GM21619 (cell line): Measurements from ENCODE around the gene COL12A1.
"Not testable (repeated sequence)": the region's sequence is repeated elsewhere in the genome, so short reads cannot be mapped to it uniquely, and the experiment has no call there.

Experiments used
- ATAC-seq: cut with Tn5 transposase; IDR thresholded peaks from one replicate; pipeline ENCODE4 v1.9.1; 2021; ENCODE audit not compliant: unreplicated experiment

The COL12A1 gene

DNA sequence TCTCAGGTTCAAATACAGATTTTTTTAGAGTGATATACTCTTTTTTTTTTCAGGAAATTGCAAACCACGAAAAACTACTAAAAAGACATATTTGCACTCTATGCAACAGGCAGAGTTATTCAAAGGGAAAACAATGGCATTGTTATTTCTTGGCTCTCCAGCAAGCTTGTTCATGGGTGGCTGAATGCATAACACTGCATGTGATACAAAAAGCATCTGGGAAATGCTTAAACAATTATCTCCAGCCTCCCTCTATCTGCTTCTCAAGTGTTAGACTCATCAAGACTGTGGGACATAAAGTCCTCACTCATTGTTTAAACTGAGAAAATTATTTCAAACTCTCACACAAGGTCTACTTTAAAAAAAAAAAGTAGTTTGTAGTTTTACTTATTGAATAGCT is 7.3 kb upstream of the COL12A1 start:
- ATAC-seq = no peak

DNA sequence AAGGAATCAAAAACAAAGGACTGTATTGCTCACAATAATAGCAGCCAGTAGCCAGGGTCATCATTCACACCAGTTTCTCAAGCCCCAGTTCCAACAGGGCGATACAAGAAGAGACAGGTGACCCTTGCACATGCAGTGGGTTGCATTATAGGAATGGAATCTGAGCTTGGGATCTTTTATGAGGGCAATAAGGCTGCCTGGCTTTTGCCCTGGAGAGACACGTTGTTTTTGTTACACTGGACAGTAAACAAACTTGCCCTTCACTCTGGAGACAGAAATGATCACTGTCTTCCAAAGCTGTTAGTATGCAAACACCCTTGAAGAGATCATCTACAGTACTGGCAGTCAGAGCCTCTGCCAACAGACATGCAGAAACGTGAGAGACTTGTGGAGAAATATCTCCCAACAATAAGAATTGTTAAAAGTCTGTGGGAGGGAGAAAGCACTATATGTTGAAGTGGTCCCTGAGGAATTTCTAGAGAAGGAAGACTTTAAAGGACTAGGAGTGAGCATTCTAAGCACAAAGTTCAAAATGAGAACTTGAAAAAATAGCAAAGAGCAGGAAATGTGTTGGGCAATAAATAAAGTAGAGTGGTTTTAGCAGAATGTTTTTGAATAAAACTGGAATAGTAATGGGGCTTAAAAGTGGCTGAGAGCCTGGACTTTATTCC is 6.2 kb upstream of the COL12A1 start:
- ATAC-seq = no peak

DNA sequence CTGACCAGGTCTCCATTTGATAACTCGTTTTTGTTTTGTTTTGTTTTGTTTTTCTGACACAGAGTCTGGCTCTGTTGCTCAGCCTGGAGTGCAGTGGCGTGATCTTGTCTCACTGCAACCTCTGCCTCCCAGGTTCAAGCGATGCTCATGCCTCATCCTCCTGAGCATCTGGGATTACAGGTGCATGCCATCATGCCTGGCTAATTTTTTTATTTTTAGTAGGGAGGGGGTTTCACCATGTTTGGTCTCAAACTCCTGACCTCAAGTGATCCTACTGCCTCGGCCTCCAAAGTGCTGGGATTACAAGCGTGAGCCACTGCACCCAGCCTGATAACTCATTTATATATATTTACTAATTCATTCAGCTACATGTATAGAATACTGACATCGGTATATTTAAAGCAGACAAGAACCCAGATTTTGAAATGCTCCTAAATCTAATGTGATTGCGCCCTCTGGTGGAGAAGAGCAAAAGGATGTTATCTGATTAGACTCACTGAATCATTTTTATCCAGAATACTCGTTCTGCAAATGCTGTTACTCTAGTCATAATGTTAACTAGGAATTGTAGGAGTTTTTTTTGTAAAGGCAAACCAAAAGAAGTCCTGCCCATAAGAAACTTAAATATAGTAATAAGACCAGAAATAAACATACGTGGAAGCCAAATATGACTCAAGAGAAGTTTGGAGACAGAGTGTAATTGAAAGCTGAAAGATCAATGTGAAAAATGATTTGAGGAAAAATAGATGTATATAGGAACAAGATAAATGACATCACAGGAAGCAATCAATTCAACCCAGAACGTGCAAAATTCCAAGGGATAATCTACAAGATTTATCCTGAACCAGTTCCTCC is 5.3 kb upstream of the COL12A1 start:
- no peak for ATAC-seq

DNA sequence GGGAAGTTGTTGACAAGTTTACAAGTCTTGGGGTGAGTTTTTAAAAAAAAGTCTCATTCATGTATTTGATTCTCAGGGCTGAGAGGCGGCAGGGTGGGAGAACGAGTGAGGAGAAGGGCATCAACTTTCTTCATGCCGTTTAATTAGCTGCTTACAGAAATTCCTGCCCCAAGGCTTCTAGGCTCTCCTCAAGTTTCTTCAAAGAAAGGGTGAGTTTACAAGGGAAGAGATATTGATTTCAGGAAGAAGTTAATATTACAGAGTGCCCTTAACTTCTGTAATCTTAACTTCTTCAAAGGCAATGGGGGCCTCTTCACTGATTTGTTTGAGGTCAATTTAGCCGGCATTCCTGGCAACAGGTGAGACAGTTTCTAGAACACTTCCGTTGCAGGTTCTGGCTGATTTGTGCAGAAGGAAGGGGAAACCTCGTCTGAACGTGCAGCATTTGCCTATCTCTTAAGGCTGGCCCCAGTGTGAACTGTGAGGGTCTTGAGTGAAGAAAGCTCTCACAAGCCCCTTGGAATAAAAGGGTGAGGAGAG is 3.4 kb upstream of the COL12A1 start:
- ATAC-seq = no peak

DNA sequence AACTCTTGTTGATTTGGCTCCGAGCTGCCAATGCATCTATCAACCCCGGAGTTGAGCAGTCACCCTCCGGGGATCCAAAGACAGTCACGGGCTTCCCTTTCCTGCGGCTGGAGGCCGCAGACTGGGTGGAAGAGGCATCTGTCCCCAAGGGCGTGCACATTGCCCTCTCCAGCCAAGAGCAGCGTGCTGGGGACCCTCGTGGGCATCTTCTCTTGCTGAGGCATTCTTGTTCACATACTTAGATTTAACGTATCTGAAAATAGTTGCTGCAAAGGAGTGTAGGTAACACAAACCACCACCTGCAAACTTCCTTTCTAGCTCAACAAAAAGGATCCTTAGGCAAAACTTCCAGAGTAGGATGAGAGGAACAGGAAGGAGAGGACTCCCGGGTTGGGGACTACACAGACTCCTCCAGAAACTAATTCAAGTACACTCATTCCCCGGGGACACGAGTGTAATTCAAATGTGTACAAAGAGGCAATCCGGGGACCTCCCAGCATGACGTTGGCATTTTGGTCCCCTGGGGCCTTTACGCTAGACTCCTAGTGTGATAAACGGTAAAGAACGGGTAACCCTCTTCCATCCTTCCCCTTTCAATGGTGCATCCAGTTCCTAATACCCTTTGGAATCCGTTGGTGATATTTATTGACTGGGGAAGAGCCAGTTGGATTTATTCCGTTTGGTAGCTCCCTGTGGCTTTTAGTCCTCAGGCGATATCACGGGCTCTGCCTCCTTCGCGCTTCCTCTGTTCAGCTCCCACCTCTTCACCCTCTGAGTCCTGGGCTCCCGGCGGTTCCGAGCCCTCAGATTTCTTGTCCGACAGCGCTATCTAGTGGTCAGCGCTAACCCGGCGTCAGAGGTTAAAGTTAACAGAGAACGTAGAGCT is 2.7 kb upstream of the COL12A1 start:
- ATAC-seq = peak; percentile 70

DNA sequence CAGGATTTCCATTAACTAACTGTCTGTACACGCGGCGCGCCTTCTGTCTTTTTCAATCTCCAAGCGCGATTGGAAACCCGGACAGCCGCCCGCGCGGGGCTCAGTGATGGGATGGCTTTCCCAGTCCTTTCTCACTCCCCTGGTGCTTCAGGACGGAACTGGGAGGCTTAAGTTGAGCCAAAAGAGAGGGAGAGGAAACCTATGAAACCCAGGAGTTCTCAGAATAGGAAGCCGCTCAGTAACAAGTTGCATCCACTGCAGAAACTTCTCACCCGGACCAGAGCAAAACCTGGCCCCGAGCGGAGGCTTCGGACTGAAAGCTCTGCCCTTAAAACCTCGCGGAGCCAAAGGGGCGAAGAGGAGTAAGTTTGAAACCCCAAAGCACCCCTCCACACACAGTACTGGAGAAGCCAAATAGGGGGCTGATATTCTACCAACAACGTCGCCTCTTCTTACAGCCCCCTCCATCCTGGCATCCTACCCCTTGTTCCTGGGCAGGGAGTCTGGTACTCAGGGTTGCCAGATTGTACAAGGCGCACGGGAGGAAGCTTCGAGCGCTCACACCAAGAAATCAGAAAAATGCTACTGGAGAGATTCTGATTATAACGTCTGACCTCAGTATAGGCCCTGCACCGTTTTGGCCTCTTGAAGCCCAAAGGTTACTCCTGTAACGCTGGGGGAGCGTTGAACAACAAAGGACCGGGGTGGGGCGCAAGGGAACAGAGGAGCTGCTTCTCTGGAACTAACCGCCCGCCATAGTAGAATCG is 906 bp upstream of the COL12A1 start:
- ATAC-seq = no peak

DNA sequence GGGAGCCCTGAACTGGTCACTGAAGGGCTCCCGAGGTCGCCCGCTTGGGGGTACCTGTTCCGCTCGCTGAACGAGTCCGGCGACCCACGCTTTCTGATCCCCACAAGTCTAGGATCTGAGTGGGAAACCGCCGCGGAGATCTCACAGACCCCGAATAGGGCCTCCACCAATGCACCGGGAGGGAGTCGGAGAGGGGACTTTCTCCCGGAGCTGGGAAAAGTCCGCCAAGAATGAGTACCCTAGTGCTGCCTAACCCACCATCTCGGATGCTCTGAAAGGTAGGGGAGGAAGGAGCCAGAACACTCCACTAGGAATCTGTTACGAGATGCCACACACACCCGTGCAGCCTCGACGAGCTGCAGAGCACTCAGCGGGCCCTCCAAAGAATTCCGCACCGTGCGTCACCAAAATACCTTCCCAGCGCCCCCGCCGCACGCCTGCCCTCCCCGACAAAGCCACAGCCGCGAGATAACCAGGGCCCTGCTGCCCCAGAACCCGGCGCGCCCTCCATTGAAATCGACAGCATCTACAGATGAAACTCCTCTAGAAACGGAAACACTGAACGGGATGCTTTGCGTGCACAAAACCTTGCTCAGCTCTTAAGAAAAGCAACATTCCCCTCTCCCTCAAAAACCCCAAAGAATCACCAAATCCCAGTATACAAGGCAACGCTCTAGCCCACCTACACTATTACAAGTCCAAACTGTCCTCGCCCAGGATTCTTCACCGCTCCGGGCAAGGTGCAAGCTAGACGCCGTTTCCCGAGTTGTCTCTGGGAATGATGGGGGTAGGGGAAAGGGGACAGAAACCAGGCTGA is 686 bp downstream of the COL12A1 start:
- no peak for ATAC-seq

DNA sequence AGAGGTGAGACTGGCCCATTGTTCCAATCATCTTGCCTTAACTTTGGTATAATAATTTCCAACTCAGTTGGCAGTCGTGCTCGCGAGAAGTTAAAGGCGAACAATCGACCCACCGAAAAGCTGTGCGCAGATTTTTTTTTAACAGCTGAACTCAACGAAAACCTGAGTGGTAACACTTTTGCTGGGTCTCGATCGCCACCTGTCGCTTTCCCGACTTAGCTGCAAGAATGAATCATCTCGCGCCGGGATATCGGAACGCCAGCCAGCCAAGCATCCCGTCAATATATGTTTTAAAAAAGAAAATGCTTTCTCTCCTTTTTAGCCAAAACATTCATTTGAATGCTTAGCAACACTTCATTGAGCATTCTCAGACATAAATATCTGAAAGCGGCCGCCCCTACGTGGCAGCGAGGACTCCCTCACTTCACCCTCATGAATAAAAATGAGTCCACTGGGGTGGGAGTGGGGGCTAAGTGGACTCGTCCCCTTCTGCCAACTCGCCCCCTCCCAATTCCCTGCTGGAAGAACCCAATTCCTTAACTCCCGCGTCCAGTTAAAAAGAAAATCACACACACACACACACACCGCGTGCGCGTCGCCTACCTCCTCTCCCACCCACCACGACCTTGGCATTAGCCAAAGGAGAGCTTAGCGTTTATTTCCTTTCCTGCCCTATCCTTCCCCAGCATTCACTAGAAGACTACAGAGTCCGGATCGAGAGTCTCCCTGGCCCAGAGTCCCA is 1.5 kb downstream of the COL12A1 start:
- ATAC-seq = no peak

DNA sequence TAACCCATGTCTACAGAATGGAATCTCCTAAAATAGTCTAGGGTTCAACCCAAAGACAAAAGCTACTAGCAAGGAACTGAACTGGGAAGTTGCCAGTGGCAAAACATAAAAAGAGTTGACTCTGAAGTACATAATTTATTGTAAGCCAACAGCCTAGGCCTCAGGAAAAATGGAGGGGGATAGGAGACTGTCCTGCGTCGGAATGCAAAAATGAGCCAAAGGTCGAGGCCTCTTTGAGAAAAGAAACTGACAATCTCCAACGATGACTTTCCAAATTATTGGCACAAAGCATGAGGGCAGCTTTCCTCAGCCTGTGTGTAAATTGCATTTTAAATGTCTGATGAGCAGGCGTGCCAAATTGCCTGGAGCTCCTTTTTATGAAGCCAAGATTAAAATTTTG is 2.1 kb downstream of the COL12A1 start:
- ATAC-seq = no peak

DNA sequence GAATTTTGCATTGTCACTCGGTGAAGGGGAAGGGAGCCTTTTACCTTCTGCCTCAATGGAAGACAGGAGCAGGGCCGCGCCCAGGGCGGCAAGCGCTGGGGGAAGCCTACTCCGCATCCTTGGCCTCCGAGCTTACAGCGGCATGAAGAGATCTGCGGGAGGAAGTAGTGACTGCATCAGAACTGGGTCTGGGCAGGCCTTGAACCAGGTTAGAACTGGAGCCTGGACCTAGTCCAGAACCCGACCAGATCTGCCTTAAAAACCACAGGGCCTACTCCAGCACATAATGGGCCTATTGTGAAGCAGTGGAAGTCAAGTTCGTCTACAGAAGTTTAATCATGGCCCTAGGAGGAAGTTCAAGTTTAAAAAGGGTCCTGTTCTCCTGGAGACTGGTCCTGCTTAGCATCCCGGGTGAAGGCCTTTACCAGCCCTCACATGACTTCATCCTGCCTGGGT is 3.1 kb downstream of the COL12A1 start:
- no peak for ATAC-seq

DNA sequence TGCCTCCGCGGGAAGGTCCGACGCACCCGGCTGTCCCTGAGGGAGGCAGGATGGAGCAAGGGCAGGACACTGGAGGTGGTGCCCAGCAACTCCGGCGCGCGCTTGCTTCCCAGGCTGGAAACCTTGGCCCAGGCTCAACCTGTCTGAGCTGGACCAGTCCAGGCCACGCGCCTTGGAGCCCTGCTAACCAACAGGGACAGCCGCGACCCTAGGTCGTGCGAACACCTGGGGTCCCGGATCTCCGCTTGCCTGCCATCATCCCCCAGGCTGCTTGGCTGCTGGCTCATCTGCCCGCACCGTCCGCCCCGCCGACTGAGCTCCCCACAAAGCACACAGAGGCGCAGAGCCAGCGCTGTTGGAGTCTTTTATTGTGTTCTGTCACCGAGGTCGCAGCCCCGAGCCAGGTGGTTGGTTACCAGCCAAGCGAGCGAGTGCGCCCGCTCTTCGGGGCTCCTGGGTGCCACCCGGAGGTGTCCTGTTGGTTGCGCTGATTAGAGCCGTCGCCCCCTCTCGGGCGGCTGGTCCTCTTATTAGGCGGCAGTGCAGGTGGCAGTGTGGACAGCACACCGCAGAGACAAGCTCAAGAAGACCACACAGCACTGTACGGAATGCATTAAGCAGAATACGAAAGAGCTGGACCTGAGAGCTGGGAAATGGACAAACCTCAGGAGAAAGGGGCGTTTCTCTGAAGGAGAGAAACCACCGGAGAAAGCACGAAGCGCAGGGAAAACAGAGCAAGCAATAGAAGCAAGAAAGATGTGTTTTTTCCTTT is 3.8 kb downstream of the COL12A1 start:
- no peak for ATAC-seq

DNA sequence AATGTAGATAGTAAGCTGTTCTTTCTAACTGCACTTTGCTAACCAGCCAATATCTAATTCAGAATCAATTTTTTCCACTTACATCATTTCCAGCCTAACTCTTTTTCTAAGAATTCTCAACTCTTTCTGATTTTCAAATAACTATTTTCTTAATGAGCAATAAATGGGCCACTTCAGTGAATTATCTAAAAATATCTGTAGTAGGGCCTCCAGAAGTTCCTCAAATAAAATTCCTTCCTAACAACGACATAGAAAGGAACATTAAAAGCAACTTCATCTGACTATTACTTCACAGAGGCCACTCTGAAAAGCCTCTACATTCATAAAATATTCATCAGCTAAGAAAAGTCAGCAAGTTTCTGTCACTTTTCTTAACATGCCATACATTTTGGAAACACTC is 4.8 kb downstream of the COL12A1 start:
- no peak for ATAC-seq

DNA sequence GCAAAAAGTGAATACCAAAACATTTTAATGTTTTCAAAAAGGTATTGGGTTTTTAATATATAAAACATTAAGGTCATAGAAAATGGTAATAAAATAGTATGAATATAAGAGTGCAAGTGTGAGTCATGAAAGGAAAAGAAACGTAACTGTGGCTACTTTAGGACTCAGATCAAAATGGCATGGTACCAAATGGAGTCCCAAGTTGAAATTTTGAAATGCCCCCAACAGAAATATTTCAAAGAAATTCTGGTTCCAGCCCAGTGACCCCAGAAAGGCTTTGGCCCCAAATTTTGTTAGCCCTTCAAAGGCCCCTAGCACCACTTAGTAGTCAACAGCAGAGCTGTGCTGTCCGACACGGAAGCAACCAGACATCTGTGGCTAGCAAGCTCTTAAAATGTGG is 6.0 kb downstream of the COL12A1 start:
- no peak for ATAC-seq

DNA sequence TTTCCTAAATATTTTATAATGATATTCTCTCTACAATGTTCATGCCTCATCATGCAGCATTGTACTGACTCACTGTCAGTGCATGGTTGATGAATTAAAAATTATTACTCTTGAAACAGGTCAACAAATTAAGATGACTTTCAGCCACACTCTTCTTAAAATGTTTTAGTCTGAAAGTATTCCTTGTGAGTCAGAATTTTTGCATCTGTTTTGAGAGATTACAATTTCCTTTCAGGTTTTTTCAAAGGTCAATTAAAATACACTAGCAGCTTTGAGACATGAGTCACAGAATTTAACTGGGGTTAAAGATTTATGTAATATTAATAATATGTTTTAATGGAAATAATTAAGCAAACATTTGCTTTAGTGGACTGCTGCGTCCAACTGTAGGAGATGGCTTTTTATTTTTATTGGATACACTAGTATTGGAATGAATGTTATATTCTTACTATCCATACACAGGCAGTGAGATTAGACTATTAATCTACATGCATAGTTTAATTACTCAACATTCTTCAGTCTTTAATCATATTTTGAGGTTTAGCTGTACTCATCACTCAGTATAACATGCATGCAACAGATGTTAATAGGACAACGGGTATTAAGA is 9.7 kb downstream of the COL12A1 start:
- ATAC-seq = no peak

DNA sequence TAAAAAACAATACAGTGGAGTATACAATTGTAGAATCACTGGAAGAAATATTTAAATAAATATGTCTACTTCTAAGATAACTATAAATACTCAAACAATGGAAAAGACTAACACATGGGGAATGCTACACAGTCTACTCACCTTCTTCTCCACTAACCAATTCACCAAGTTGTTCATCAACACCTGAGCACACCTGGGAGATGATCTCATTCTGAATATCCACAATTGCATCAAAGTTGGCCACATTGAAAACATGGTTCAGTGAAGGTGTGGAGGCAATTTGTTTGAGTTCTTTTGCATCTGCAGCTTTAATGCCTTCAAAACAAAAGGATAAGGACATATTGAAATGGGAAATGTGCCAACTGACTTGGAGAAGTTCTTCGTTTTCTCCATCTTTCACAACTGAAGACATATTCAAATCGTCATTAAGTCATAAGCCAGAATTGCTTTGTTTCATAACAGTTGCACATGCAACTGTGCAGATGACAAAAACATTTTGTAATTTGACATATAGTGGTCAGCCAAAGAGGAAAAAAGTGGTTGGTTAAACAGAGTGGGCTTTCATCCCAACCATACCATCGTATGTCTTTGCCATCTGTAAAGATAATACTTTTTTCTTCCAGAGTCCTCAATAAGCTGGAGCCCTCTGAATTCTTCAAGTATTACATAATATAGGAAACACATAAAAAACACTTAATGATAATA is 17.5 kb downstream of the COL12A1 start:
- no peak for ATAC-seq

DNA sequence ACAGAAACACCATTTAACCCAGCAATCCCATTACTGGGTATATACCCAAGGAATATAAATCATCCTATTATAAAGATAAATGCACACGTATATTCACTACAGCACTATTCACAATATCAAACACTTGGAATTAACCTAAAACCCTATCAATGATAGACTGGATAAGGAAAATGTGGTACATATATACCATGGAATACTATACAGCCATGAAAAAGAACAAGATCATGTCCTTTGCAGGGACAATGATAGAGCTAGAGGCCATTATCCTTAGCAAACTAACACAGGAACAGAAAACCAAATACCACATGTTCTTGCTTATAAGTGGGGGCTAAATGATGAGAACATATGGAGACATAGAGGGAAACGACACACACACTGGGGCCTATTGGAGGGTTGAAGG is 19.3 kb downstream of the COL12A1 start:
- ATAC-seq = not testable (repeated sequence)

DNA sequence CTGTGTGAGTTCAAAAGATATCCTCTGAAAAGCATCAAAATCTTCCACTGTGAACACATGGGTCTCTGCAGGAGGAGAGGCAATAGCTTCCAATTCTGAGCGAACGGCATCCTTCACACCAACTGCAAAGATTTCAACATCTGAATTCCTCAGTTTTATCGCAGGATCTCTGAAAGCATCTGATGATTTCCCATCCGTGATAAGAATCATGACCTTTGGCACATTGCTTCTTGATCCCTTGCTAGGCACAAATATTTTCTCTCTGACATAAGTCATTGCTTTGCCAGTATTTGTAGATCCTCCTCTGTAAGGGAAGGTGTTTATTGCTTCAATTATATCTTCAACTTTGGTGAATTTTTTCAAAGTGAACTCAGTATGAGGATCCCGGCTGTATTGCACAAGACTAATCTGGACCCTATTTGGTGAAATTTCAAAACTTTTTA is 22.7 kb downstream of the COL12A1 start:
- ATAC-seq = no peak
